Measurements from ENCODE around the gene PHACTR1. TPM values are rescaled to one million over a fixed set of nuclear protein-coding genes. Genes with fewer than 3 reads are reported as not detected.

The PHACTR1 gene
- total RNA-seq, 6 experiments from 2014 or later = 0.20 to 3.5 (median 0.93) TPM

GRCh38 chr6:13045676-13046075 lies 329.1 kb downstream of the PHACTR1 start:
- DNase-seq = no peak
- H3K27me3 ChIP-seq = no peaks in the 10 kb centered on the region
- intact Hi-C loops (cut with DNase I) = no loop called here
- TF ChIP-seq POLR2A (IDR thresholded peaks at IDR 0.05) = no peak
- ATAC-seq = no peak
- no peaks in the 10 kb centered on the region for H3K9me3 ChIP-seq
- no peaks in the 10 kb centered on the region for H3K36me3 ChIP-seq
- H3K4me3 ChIP-seq = no peak overlapping the region
- 52% methylated on average over 2 of the region's 2 CpGs for WGBS (ENCODE audit: insufficient coverage, low coverage, low lambda C conversion rate, missing lambda C conversion rate)
- no peak overlapping the region for H3K27ac ChIP-seq
- no peaks in the 10 kb centered on the region for H3K4me1 ChIP-seq

- Histone ChIP-seq H3K9me3 (no peaks in the 10 kb centered on the region), H3K27me3 (no peaks in the 10 kb centered on the region), H3K4me3 (no peak overlapping the region), H3K27ac (no peak overlapping the region), H3K36me3 (no peaks in the 10 kb centered on the region), H3K4me1 (no peaks in the 10 kb centered on the region)
- 58% methylated on average over 4 of the region's 4 CpGs for WGBS (ENCODE audit: insufficient coverage, low coverage, low lambda C conversion rate, missing lambda C conversion rate)
- TF ChIP-seq CTCF (IDR thresholded peaks at IDR 0.05) (no peak), POLR2A (IDR thresholded peaks at IDR 0.05) (no peak)
- ATAC-seq (no peak), DNase-seq (no peak)
- intact Hi-C loops (cut with DNase I) = no loop called here
These were observed 329.5 kb downstream of the PHACTR1 start for GRCh38 chr6:13046084-13046483.

GRCh38 chr6:13048113-13048512 lies 331.5 kb downstream of the PHACTR1 start:
- H3K4me3 ChIP-seq = no peak overlapping the region
- no peaks in the 10 kb centered on the region for H3K9me3 ChIP-seq
- no peaks in the 10 kb centered on the region for H3K27me3 ChIP-seq
- WGBS (ENCODE audit: insufficient coverage, low coverage, low lambda C conversion rate, missing lambda C conversion rate) = 27% methylated on average over 2 of the region's 2 CpGs
- no peak for DNase-seq
- no peak for ATAC-seq
- no peak overlapping the region for H3K27ac ChIP-seq
- no peaks in the 10 kb centered on the region for H3K36me3 ChIP-seq
- no peak for TF ChIP-seq CTCF (IDR thresholded peaks at IDR 0.05)
- TF ChIP-seq POLR2A (IDR thresholded peaks at IDR 0.05) = no peak
- H3K4me1 ChIP-seq = no peaks in the 10 kb centered on the region
- intact Hi-C loops (cut with DNase I) = no loop called here

- intact Hi-C loops (cut with DNase I) = no loop called here
- ATAC-seq = no peak
- no peak overlapping the region for H3K27ac ChIP-seq
These were observed 333.2 kb downstream of the PHACTR1 start for GRCh38 chr6:13049666-13050254.

GRCh38 chr6:13053006-13053461 lies 336.5 kb downstream of the PHACTR1 start:
- Histone ChIP-seq H3K27ac (no peak overlapping the region), H3K4me3 (no peak overlapping the region), H3K4me1 (no peaks in the 10 kb centered on the region), H3K27me3 (no peaks in the 10 kb centered on the region), H3K36me3 (no peaks in the 10 kb centered on the region), H3K9me3 (no peaks in the 10 kb centered on the region)
- TF ChIP-seq CTCF (IDR thresholded peaks at IDR 0.05) = no peak
- no peak for TF ChIP-seq POLR2A (IDR thresholded peaks at IDR 0.05)
- ATAC-seq (no peak), DNase-seq (no peak)
- 37% methylated on average over 7 of the region's 9 CpGs for WGBS (ENCODE audit: insufficient coverage, low coverage, low lambda C conversion rate, missing lambda C conversion rate)
- intact Hi-C loops (cut with DNase I) = no loop called here

More at GRCh38 chr6:13049666-13050254, 333.2 kb downstream of the PHACTR1 start:
- H3K4me3 ChIP-seq = no peak overlapping the region
- no peaks in the 10 kb centered on the region for H3K27me3 ChIP-seq
- H3K9me3 ChIP-seq = no peaks in the 10 kb centered on the region
- no peak for DNase-seq
- no peaks in the 10 kb centered on the region for H3K36me3 ChIP-seq
- no peaks in the 10 kb centered on the region for H3K4me1 ChIP-seq
- no peak for TF ChIP-seq CTCF (IDR thresholded peaks at IDR 0.05)
- no peak for TF ChIP-seq POLR2A (IDR thresholded peaks at IDR 0.05)
